Loucy (cell line): ENCODE results near the gene CLEC14A.

Source experiments
- H2AFZ ChIP-seq: fragments of 200-600 bp; sonication (generic); 2 replicates; pipeline ENCODE4 v1.6.0; 2016; ENCODE audit warnings: antibody characterized with exemption, mild to moderate bottlenecking, low read length, moderate library complexity
- H3F3A ChIP-seq: fragments of 200-600 bp; 2 replicates; pipeline ENCODE4 v1.6.0; 2016; ENCODE audit warnings: antibody characterized with exemption, low read depth, mild to moderate bottlenecking
- H3K27me3 ChIP-seq: fragments of 200-600 bp; sonication (generic); 2 replicates; pipeline ENCODE4 v1.6.1; 2014; ENCODE audit warnings: low read length, mild to moderate bottlenecking; ENCODE audit not compliant: insufficient read depth, poor library complexity, severe bottlenecking
- H3K36me3 ChIP-seq: fragments of 200-600 bp; sonication (generic); 2 replicates; pipeline ENCODE4 v1.6.1; 2016; ENCODE audit warnings: low read length; ENCODE audit not compliant: insufficient read depth
- H3K4me1 ChIP-seq: fragments of 200-600 bp; sonication (generic); 2 replicates; pipeline ENCODE4 v1.5.1; 2014; ENCODE audit warnings: low read length, mild to moderate bottlenecking; ENCODE audit not compliant: insufficient read depth, poor library complexity, severe bottlenecking
- H3K4me2 ChIP-seq: fragments of 200-600 bp; sonication (generic); 2 replicates; pipeline ENCODE4 v1.6.0; 2014; ENCODE audit warnings: antibody characterized with exemption, low read length, low read depth, mild to moderate bottlenecking; ENCODE audit not compliant: poor library complexity, severe bottlenecking
- H3K4me3 ChIP-seq: fragments of 200-600 bp; sonication (generic); 2 replicates; pipeline ENCODE4 v1.5.1; 2014; ENCODE audit warnings: low read length, mild to moderate bottlenecking, mixed read lengths; ENCODE audit not compliant: poor library complexity, severe bottlenecking
- H3K79me2 ChIP-seq: fragments of 200-600 bp; sonication (generic); 2 replicates; pipeline ENCODE4 v1.6.1; 2014; ENCODE audit warnings: low read length; ENCODE audit not compliant: insufficient read depth
- H3K9ac ChIP-seq: fragments of 200-600 bp; sonication (generic); 2 replicates; pipeline ENCODE4 v1.6.0; 2014; ENCODE audit warnings: mild to moderate bottlenecking, low read depth, low read length, moderate library complexity; ENCODE audit not compliant: poor library complexity, severe bottlenecking
- H3K9me2 ChIP-seq: fragments of 200-600 bp; sonication (generic); replicated peaks from 2 replicates; pipeline ENCODE4 v1.6.1; 2016; ENCODE audit warnings: low read depth, low read length, mixed read lengths
- H3K9me3 ChIP-seq: fragments of 200-600 bp; sonication (generic); 2 replicates; pipeline ENCODE4 v1.6.1; 2014; ENCODE audit warnings: mild to moderate bottlenecking, antibody characterized with exemption, low read length, low read depth; ENCODE audit not compliant: insufficient read depth
- H4K20me1 ChIP-seq: fragments of 200-600 bp; sonication (generic); 2 replicates; pipeline ENCODE4 v1.6.0; 2014; ENCODE audit warnings: antibody characterized with exemption, low read length, mild to moderate bottlenecking; ENCODE audit not compliant: insufficient read depth, poor library complexity, severe bottlenecking
- EZH2phosphoT487 ChIP-seq: fragments of 200-600 bp; IDR thresholded peaks from 2 replicates; pipeline ENCODE4 v1.6.1; 2018; ENCODE audit warnings: antibody characterized with exemption, mild to moderate bottlenecking, moderate library complexity, borderline replicate concordance
- TF ChIP-seq, protein P1 (sequence below): fragments of 200-600 bp; sonication (generic); conservative IDR thresholded peaks from 2 replicates; pipeline ENCODE4 v1.5.1; 2014; ENCODE audit warnings: mild to moderate bottlenecking, antibody characterized with exemption, low read length

CLEC14A gene

DNA sequence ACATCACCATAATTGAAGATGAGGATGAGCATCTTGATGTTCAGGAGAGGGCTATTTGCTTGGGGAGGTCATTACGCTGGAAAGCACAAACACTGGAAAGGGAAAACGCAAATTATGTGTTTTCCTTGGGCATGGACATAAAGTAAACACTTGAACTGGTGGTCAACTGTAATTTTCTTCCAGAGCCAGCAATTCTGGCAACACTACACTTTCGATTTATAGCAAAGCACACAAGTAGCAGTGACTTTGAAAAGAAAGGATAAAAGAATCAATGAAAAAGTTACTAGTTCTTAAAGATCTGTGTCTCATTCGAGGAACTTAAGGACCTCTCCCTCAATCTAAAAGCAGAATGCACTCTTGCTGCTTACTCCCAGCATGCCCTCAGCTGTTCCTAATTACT lies 2.2 kb downstream of the CLEC14A start:
- Histone ChIP-seq H2AFZ (no peak overlapping the region), H3K4me1 (no peaks in the 10 kb centered on the region), H3K9ac (no peak overlapping the region), H3F3A (no peaks in the 10 kb centered on the region), H4K20me1 (no peaks in the 10 kb centered on the region), H3K9me3 (no peaks in the 10 kb centered on the region), H3K4me2 (no peak overlapping the region), H3K36me3 (no peaks in the 10 kb centered on the region), H3K9me2 (no peaks in the 10 kb centered on the region), H3K79me2 (no peaks in the 10 kb centered on the region), H3K27me3 (no peaks in the 10 kb centered on the region), H3K4me3 (no peak overlapping the region)
- TF ChIP-seq, protein P1, sequence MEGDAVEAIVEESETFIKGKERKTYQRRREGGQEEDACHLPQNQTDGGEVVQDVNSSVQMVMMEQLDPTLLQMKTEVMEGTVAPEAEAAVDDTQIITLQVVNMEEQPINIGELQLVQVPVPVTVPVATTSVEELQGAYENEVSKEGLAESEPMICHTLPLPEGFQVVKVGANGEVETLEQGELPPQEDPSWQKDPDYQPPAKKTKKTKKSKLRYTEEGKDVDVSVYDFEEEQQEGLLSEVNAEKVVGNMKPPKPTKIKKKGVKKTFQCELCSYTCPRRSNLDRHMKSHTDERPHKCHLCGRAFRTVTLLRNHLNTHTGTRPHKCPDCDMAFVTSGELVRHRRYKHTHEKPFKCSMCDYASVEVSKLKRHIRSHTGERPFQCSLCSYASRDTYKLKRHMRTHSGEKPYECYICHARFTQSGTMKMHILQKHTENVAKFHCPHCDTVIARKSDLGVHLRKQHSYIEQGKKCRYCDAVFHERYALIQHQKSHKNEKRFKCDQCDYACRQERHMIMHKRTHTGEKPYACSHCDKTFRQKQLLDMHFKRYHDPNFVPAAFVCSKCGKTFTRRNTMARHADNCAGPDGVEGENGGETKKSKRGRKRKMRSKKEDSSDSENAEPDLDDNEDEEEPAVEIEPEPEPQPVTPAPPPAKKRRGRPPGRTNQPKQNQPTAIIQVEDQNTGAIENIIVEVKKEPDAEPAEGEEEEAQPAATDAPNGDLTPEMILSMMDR = no peak
- no peak for TF ChIP-seq EZH2phosphoT487

DNA sequence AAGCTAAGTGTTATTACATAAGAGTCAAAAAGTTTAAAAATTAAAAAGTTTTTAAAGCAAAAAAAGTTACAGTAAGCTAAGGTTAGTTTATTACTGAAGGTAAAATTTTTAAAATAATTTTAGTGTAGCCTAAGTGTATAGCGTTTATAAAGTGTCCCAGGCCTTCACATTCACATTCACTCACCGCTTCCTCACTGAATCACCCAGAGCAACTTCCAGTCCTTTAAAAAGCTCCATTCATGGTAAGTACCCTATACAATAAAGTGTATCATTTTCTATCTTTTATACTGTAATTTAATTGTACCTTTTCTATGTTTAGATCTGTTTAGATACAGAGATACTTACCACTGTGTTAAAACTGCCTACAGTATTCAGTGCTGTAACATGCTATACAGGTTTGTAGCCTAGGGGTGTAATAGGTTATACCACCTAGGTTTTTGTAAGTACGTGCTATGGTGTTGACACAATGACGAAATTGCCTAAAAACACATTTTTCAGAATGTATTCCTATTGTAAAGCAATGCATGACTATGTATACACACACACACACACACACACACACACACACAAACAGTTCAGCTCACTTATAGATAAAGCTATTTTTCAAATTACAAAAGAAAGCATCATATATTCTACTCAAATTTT lies 3.7 kb downstream of the CLEC14A start:
- H3K9ac ChIP-seq = no peak overlapping the region
- H3F3A ChIP-seq = no peaks in the 10 kb centered on the region
- no peaks in the 10 kb centered on the region for H3K4me1 ChIP-seq
- H3K9me3 ChIP-seq = no peaks in the 10 kb centered on the region
- TF ChIP-seq, protein P1 = no peak
- TF ChIP-seq EZH2phosphoT487 = no peak
- H4K20me1 ChIP-seq = no peaks in the 10 kb centered on the region
- no peaks in the 10 kb centered on the region for H3K9me2 ChIP-seq
- no peak overlapping the region for H2AFZ ChIP-seq
- H3K79me2 ChIP-seq = no peaks in the 10 kb centered on the region
- H3K27me3 ChIP-seq = no peaks in the 10 kb centered on the region
- no peak overlapping the region for H3K4me3 ChIP-seq
- H3K4me2 ChIP-seq = no peak overlapping the region
- H3K36me3 ChIP-seq = no peaks in the 10 kb centered on the region

DNA sequence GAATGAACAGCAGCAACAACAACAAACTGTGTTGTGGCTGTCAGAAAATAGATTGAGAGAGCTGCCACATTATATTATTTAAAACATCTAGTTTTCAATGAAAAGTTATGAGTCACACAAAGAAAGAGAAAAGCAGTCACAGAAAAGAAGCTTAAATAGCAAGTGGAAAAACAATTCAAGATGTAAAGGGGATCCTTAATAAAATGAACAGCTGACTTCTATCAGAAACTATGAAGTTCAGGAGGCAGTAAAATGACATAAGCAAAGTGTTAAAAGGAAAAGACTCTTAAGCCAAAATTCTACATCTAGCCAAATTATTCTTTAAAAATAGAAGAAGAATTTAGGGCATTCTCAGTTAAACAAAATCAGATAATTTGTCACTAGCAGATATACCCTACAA lies 5.6 kb downstream of the CLEC14A start:
- Histone ChIP-seq H3K9me3 (no peaks in the 10 kb centered on the region), H3K27me3 (no peaks in the 10 kb centered on the region), H3K4me1 (no peaks in the 10 kb centered on the region), H3F3A (no peaks in the 10 kb centered on the region), H3K36me3 (no peaks in the 10 kb centered on the region), H3K9me2 (no peaks in the 10 kb centered on the region), H4K20me1 (no peaks in the 10 kb centered on the region), H3K79me2 (no peaks in the 10 kb centered on the region), H3K4me3 (no peak overlapping the region), H2AFZ (no peak overlapping the region), H3K9ac (no peak overlapping the region), H3K4me2 (no peak overlapping the region)
- TF ChIP-seq EZH2phosphoT487 = no peak
- TF ChIP-seq, protein P1 = no peak
